NCI-H1092 treated with DMSO at 0.1 percent for 48 hours (cell line): ENCODE results near the gene METTL27.
"Not testable (repeated sequence)": the region's sequence is repeated elsewhere in the genome, so short reads cannot be mapped to it uniquely, and the experiment has no call there.

ENCODE experiments used
- DNase-seq: peaks from one replicate; lab custom pipeline; 2025; lab: John Stamatoyannopoulos, UW

METTL27 gene

GRCh38 chr7:73842067-73842976 is at the start of gene METTL27:
TSS of gene METTL27 (minus strand) at chr7:73842516. CDS start at chr7:73842140, 376 bp downstream.
- DNase-seq, result peak; percentile 95

GRCh38 chr7:73891178-73891885 is 49.0 kb upstream of the METTL27 start:
- DNase-seq, result no peak

GRCh38 chr7:73890555-73891147 is 48.3 kb upstream of the METTL27 start:
- no peak for DNase-seq

- DNase-seq, result no peak
These were observed 46.6 kb upstream of the METTL27 start for GRCh38 chr7:73888959-73889358.

GRCh38 chr7:73887762-73888161 is 45.4 kb upstream of the METTL27 start:
- DNase-seq, result no peak

- DNase-seq, result no peak
These were observed 43.9 kb upstream of the METTL27 start for GRCh38 chr7:73885975-73886798.

- DNase-seq, result no peak
These were observed 43.2 kb upstream of the METTL27 start for GRCh38 chr7:73885433-73885974.

GRCh38 chr7:73884867-73885422 is 42.6 kb upstream of the METTL27 start:
- DNase-seq, result not testable (repeated sequence)

GRCh38 chr7:73882047-73882402 is 39.7 kb upstream of the METTL27 start:
- no peak for DNase-seq

- DNase-seq, result no peak
These were observed 39.2 kb upstream of the METTL27 start for GRCh38 chr7:73881352-73882046.

- DNase-seq, result no peak
These were observed 38.5 kb upstream of the METTL27 start for GRCh38 chr7:73880755-73881328.

GRCh38 chr7:73879977-73880681 is 37.8 kb upstream of the METTL27 start:
- no peak for DNase-seq

GRCh38 chr7:73876973-73877372 is 34.7 kb upstream of the METTL27 start:
- no peak for DNase-seq

GRCh38 chr7:73876361-73876760 is 34.0 kb upstream of the METTL27 start:
- DNase-seq, result no peak

- DNase-seq, result no peak
These were observed 30.0 kb upstream of the METTL27 start for GRCh38 chr7:73872056-73872908.

- no peak for DNase-seq
These were observed 29.1 kb upstream of the METTL27 start for GRCh38 chr7:73871163-73872011.

GRCh38 chr7:73870041-73870492 is 27.8 kb upstream of the METTL27 start:
- no peak for DNase-seq
